ENCODE measurements around the gene FAM181A.

The FAM181A gene

GRCh38 chr14:93953739-93954515 lies 26.8 kb downstream of the FAM181A start:
- CTCF ChIA-PET, result interaction anchor here (1.0 kb wide), 1 partner anchor 9 kb away, joined by 3 read pairs; no protein-coding TSS in a partner anchor
- POLR2A ChIA-PET, result no interaction called here
- no peak for DNase-seq (ENCODE audit: extremely low spot score)
- no peak for TF ChIP-seq SUZ12 (IDR thresholded peaks at IDR 0.05)
- no peak for TF ChIP-seq PKNOX1 (IDR thresholded peaks at IDR 0.05)
- no peak for TF ChIP-seq SP1 (IDR thresholded peaks at IDR 0.05)
- no peak for TF ChIP-seq LEF1 (IDR thresholded peaks at IDR 0.05; ENCODE audit: borderline replicate concordance)
- TF ChIP-seq ELF4 (IDR thresholded peaks at IDR 0.05), result no peak
- no peak for TF ChIP-seq FOXA1 (IDR thresholded peaks at IDR 0.05)
- TF ChIP-seq ARNT (IDR thresholded peaks at IDR 0.05), result no peak
- no peak for TF ChIP-seq L3MBTL2 (conservative IDR thresholded peaks at IDR 0.05)
- no peak for TF ChIP-seq FOXM1 (IDR thresholded peaks at IDR 0.05; ENCODE audit: borderline replicate concordance)
- TF ChIP-seq TARDBP (IDR thresholded peaks at IDR 0.05), result no peak
- TF ChIP-seq CTBP1 (IDR thresholded peaks at IDR 0.05; ENCODE audit: borderline replicate concordance), result no peak
- no peak for TF ChIP-seq ZNF384 (IDR thresholded peaks at IDR 0.05)
- no peak for TF ChIP-seq BHLHE40 (IDR thresholded peaks at IDR 0.05; ENCODE audit: borderline replicate concordance)
- TF ChIP-seq FOXK2 (IDR thresholded peaks at IDR 0.05), result no peak
- TF ChIP-seq NFRKB (IDR thresholded peaks at IDR 0.05), result no peak
- TF ChIP-seq HDGF (IDR thresholded peaks at IDR 0.05; ENCODE audit: borderline replicate concordance), result no peak

- ChIA-PET POLR2A (no interaction called here), CTCF (no interaction called here)
- no peak for DNase-seq (ENCODE audit: extremely low spot score)
- TF ChIP-seq FOXA1 (IDR thresholded peaks at IDR 0.05) (no peak), ELF4 (IDR thresholded peaks at IDR 0.05) (no peak), L3MBTL2 (conservative IDR thresholded peaks at IDR 0.05) (no peak), HDGF (IDR thresholded peaks at IDR 0.05; ENCODE audit: borderline replicate concordance) (no peak), SUZ12 (IDR thresholded peaks at IDR 0.05) (no peak), CTBP1 (IDR thresholded peaks at IDR 0.05; ENCODE audit: borderline replicate concordance) (no peak), FOXK2 (IDR thresholded peaks at IDR 0.05) (no peak), BHLHE40 (IDR thresholded peaks at IDR 0.05; ENCODE audit: borderline replicate concordance) (no peak), SP1 (IDR thresholded peaks at IDR 0.05) (no peak), NFRKB (IDR thresholded peaks at IDR 0.05) (no peak), ARNT (IDR thresholded peaks at IDR 0.05) (no peak), ZNF384 (IDR thresholded peaks at IDR 0.05) (no peak), FOXM1 (IDR thresholded peaks at IDR 0.05; ENCODE audit: borderline replicate concordance) (no peak)
Measured at GRCh38 chr14:93954516-93954830, 27.3 kb downstream of the FAM181A start.

GRCh38 chr14:93954900-93955849 lies 28.0 kb downstream of the FAM181A start:
- POLR2A ChIA-PET, result no interaction called here
- no peak for TF ChIP-seq LEF1 (IDR thresholded peaks at IDR 0.05; ENCODE audit: borderline replicate concordance)
- TF ChIP-seq HDGF (IDR thresholded peaks at IDR 0.05; ENCODE audit: borderline replicate concordance), result no peak
- no peak for TF ChIP-seq SP1 (IDR thresholded peaks at IDR 0.05)
- TF ChIP-seq ZNF384 (IDR thresholded peaks at IDR 0.05), result no peak
- no peak for TF ChIP-seq NFRKB (IDR thresholded peaks at IDR 0.05)
- TF ChIP-seq SUZ12 (IDR thresholded peaks at IDR 0.05), result no peak
- no peak for TF ChIP-seq FOXM1 (IDR thresholded peaks at IDR 0.05; ENCODE audit: borderline replicate concordance)
- no peak for TF ChIP-seq CTBP1 (IDR thresholded peaks at IDR 0.05; ENCODE audit: borderline replicate concordance)
- no peak for TF ChIP-seq BHLHE40 (IDR thresholded peaks at IDR 0.05; ENCODE audit: borderline replicate concordance)
- no peak for TF ChIP-seq PKNOX1 (IDR thresholded peaks at IDR 0.05)
- TF ChIP-seq ARNT (IDR thresholded peaks at IDR 0.05), result no peak
- TF ChIP-seq FOXA1 (IDR thresholded peaks at IDR 0.05), result no peak
- no peak for DNase-seq (ENCODE audit: extremely low spot score)
- CTCF ChIA-PET, result interaction anchor here (1.2 to 1.5 kb wide), 2 partner anchors 8 to 15 kb away, joined by 3 to 5 read pairs; no protein-coding TSS in a partner anchor

GRCh38 chr14:93955850-93956481 lies 28.8 kb downstream of the FAM181A start:
- DNase-seq (ENCODE audit: extremely low spot score), result no peak
- no peak for TF ChIP-seq L3MBTL2 (conservative IDR thresholded peaks at IDR 0.05)
- no peak for TF ChIP-seq FOXM1 (IDR thresholded peaks at IDR 0.05; ENCODE audit: borderline replicate concordance)
- TF ChIP-seq BHLHE40 (IDR thresholded peaks at IDR 0.05; ENCODE audit: borderline replicate concordance), result no peak
- TF ChIP-seq FOXK2 (IDR thresholded peaks at IDR 0.05), result no peak
- TF ChIP-seq ZNF384 (IDR thresholded peaks at IDR 0.05), result no peak
- no peak for TF ChIP-seq TARDBP (IDR thresholded peaks at IDR 0.05)
- no peak for TF ChIP-seq FOXA1 (IDR thresholded peaks at IDR 0.05)
- no peak for TF ChIP-seq CTBP1 (IDR thresholded peaks at IDR 0.05; ENCODE audit: borderline replicate concordance)
- POLR2A ChIA-PET, result no interaction called here
- CTCF ChIA-PET, result interaction anchor here (0.6 to 1.5 kb wide), 3 partner anchors 9 to 101 kb away, joined by 3 to 5 read pairs (median 3); no protein-coding TSS in a partner anchor

GRCh38 chr14:93956514-93957332 lies 29.6 kb downstream of the FAM181A start:
- CTCF ChIA-PET, result interaction anchor here (0.6 to 1.5 kb wide), 3 partner anchors 10 to 100 kb away, joined by 3 to 5 read pairs (median 3); no protein-coding TSS in a partner anchor
- POLR2A ChIA-PET, result no interaction called here
- DNase-seq (ENCODE audit: extremely low spot score), result no peak
- TF ChIP-seq PKNOX1 (IDR thresholded peaks at IDR 0.05) (no peak), L3MBTL2 (conservative IDR thresholded peaks at IDR 0.05) (no peak), TARDBP (IDR thresholded peaks at IDR 0.05) (no peak), ARNT (IDR thresholded peaks at IDR 0.05) (no peak), SP1 (IDR thresholded peaks at IDR 0.05) (no peak), FOXA1 (IDR thresholded peaks at IDR 0.05) (no peak), BHLHE40 (IDR thresholded peaks at IDR 0.05; ENCODE audit: borderline replicate concordance) (no peak), LEF1 (IDR thresholded peaks at IDR 0.05; ENCODE audit: borderline replicate concordance) (no peak), HDGF (IDR thresholded peaks at IDR 0.05; ENCODE audit: borderline replicate concordance) (no peak), ELF4 (IDR thresholded peaks at IDR 0.05) (no peak), SUZ12 (IDR thresholded peaks at IDR 0.05) (no peak), FOXM1 (IDR thresholded peaks at IDR 0.05; ENCODE audit: borderline replicate concordance) (no peak), CTBP1 (IDR thresholded peaks at IDR 0.05; ENCODE audit: borderline replicate concordance) (no peak), FOXK2 (IDR thresholded peaks at IDR 0.05) (no peak), ZNF384 (IDR thresholded peaks at IDR 0.05) (no peak), NFRKB (IDR thresholded peaks at IDR 0.05) (no peak)
